Measurements from ENCODE around the gene LRSAM1. TPM values are rescaled to one million over a fixed set of nuclear protein-coding genes. Genes with fewer than 3 reads are reported as not detected.

LRSAM1 gene
- total and polyA plus RNA-seq, 2 of the 8 experiments (the other 6 are each of a cell fraction or from before 2014, with no cell fraction given): 9.7 to 18.3 TPM

- Histone ChIP-seq H4K5ac (ENCODE audit: insufficient read length, low read depth, low read length) (no peak overlapping the region), H4K20me1 (replicated peaks in 1 of 2; ENCODE audit: control insufficient read depth in 1 of 2, insufficient read depth in 2 of 2, low read length in 2 of 2) (peaks cover 0 to 6% of the 10 kb centered on the region in 2 experiments), H3K4me2 (ENCODE audit: insufficient read depth in 1 of 2, low read depth in 2 of 2, low read length in 2 of 2) (no peak overlapping the region), H3K27me3 (replicated peaks in 1 of 4; ENCODE audit: control insufficient read depth in 3 of 4, extremely low read depth in 1 of 4, insufficient read depth in 3 of 4, low read length in 3 of 4) (no peaks in the 10 kb centered on the region), H3K79me1 (ENCODE audit: low read depth, low read length) (peaks cover 13% of the 10 kb centered on the region), H2BK12ac (ENCODE audit: low read depth, low read length) (no peak overlapping the region), H3K4me3 (ENCODE audit: extremely low read depth in 1 of 4, insufficient read depth in 2 of 4, low read depth in 3 of 4, low read length in 4 of 4) (no peak overlapping the region), H3K9ac (replicated peaks in 1 of 4; ENCODE audit: extremely low read depth in 1 of 4, low read depth in 3 of 4, low read length in 3 of 4) (no peak overlapping the region), H3K4me1 (replicated peaks in 1 of 4; ENCODE audit: control insufficient read depth in 3 of 4, insufficient read depth in 4 of 4, low read length in 3 of 4) (peaks cover 4 to 17% (median 16%) of the 10 kb centered on the region in 4 experiments; a peak in 5 of 7 replicates), H2BK5ac (ENCODE audit: low read depth, low read length) (0 out of 2 replicates have a peak overlapping the region, but pooled peaks have one; percentile 26), H4K91ac (replicated peaks; ENCODE audit: insufficient read length, low read length) (peak overlapping the region; percentile 60), H3K23me2 (ENCODE audit: low read depth, low read length) (no peaks in the 10 kb centered on the region), H3K14ac (ENCODE audit: insufficient read length) (no peak overlapping the region), H3K9me3 (ENCODE audit: insufficient read depth in 2 of 2, low read depth in 1 of 2, low read length in 1 of 2) (no peaks in the 10 kb centered on the region), H3K36me3 (ENCODE audit: control insufficient read depth in 2 of 4, insufficient read depth in 4 of 4, low read length in 3 of 4) (no peaks in the 10 kb centered on the region), H2BK20ac (ENCODE audit: low read length) (no peak overlapping the region), H3K18ac (ENCODE audit: extremely low read depth, low read length) (no peak overlapping the region; the same call in 1 of the 2 replicates), H3K27ac (ENCODE audit: low read depth, low read length) (peak overlapping the region; percentile 17; the same call in 1 of the 2 replicates), H2BK15ac (ENCODE audit: low read length) (no peak overlapping the region), H3K23ac (ENCODE audit: insufficient read length) (no peak overlapping the region), H3K79me2 (ENCODE audit: control insufficient read depth in 1 of 2, insufficient read depth in 2 of 2, low read length in 2 of 2) (peaks cover 0 to 16% of the 10 kb centered on the region in 2 experiments; a peak in 1 of 4 replicates), H2AK5ac (ENCODE audit: low read depth, low read length) (no peak overlapping the region), H3K4ac (replicated peaks; ENCODE audit: insufficient read length, low read depth, low read length) (peak overlapping the region; percentile 47), H2BK120ac (replicated peaks; ENCODE audit: low read depth, low read length) (no peak overlapping the region), H4K8ac (ENCODE audit: extremely low read depth, insufficient read depth, low read length) (0 out of 2 replicates have a peak overlapping the region, but pooled peaks have one; percentile 28), H3K56ac (replicated peaks; ENCODE audit: insufficient read length, low read depth, low read length) (no peak overlapping the region), H2AFZ (ENCODE audit: low read length) (no peak overlapping the region)
- DNase-seq (ENCODE audit: low read depth in 1 of 2, low spot score in 2 of 2) (no peak), FAIRE-seq (no peak)
- ChIA-PET POLR2A (ENCODE audit: partially characterized antibody) (interaction anchor here (1.0 to 2.1 kb wide), 3 partner anchors 8 to 34 kb away, joined by 3 to 7 read pairs (median 3); no protein-coding TSS in a partner anchor), CTCF (ENCODE audit: partially characterized antibody) (interaction anchor here (1.1 to 7.7 kb wide), 11 partner anchors 9 to 115 kb away, joined by 3 to 105 read pairs (median 11); no protein-coding TSS in a partner anchor)
- WGBS, 2 experiments (ENCODE audit: extremely low coverage in 1 of 2, insufficient coverage in 1 of 2, insufficient read length in 1 of 2, insufficient replicate concordance in 2 of 2, low coverage in 1 of 2, low lambda C conversion rate in 2 of 2, missing lambda C conversion rate in 1 of 2): 92% methylated on average over 14 of the region's 14 CpGs; no CpG with 5 or more reads in 1 of the 2 experiments
- TF ChIP-seq E2F6 (IDR thresholded peaks at IDR 0.05): no peak
- TF ChIP-seq CTCF (IDR thresholded peaks at IDR 0.05; ENCODE audit: control extremely low read depth in 1 of 3, insufficient read depth in 1 of 3, low read depth in 1 of 3, low read length in 3 of 3): no peak
- no peak for TF ChIP-seq MAX (IDR thresholded peaks at IDR 0.05)
- TF ChIP-seq TEAD4 (IDR thresholded peaks at IDR 0.05; ENCODE audit: low read depth, low read length): no peak
- no peak for TF ChIP-seq HDAC2 (IDR thresholded peaks at IDR 0.05; ENCODE audit: borderline replicate concordance in 1 of 2, low read depth in 2 of 2, low read length in 2 of 2)
- TF ChIP-seq ZNF274 (IDR thresholded peaks at IDR 0.05; ENCODE audit: borderline replicate concordance, extremely low read depth, low read length): no peak
- TF ChIP-seq GTF2F1 (IDR thresholded peaks at IDR 0.05; ENCODE audit: borderline replicate concordance, low read depth, low read length): no peak
- TF ChIP-seq GABPA (IDR thresholded peaks at IDR 0.05; ENCODE audit: borderline replicate concordance, insufficient read depth, low read length): no peak
- no peak for TF ChIP-seq TAF7 (optimal IDR thresholded peaks at IDR 0.05; ENCODE audit: borderline replicate concordance, low read depth, low read length)
These were observed 84.5 kb downstream of the LRSAM1 start for GRCh38 chr9:127535834-127536233.

Measured in H1 (cell line).